GM12874 (cell line): ENCODE data around the gene RSKR.

ENCODE experiments used
- TF ChIP-seq, protein P1 (sequence below): IDR thresholded peaks from 2 replicates; pipeline ENCODE4 v1.5.1; 2011; ENCODE audit warnings: low read depth, mild to moderate bottlenecking, control low read depth, low read length, moderate library complexity; ENCODE audit not compliant: insufficient read depth

The RSKR gene

DNA sequence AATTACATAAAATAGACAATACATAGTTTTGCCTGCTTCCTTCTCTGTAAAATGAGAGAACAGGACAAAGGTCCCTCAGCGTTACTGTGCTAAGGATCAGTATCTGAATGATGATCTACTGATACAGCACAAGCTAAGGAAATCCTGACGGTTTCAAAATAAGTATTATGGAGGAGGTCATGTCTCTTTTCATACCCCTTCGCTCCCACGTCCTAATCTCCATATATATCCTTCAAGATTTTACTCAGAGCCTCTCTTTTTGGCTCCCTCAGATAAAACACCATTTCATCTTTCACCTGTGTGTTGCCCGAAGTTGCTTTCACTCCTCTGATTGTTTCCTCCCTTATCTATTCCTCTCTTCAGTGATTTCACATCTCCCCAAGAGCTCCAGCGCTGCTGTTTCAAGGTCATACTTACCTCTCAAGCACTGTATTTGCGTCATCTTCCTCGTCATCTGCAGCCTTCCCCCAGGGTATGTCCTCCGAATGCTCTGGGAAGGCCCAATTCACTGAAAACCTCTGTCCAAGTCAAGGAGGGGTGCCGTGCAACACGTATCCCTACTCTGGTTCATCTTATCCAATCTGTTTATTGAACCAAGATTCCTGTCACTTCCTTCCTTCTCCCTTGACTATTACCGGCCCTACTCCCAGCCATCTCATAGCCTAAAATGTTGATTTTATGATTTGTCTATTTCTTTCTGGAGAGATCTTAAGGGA lies 32.2 kb upstream of the RSKR start:
- TF ChIP-seq, protein P1, sequence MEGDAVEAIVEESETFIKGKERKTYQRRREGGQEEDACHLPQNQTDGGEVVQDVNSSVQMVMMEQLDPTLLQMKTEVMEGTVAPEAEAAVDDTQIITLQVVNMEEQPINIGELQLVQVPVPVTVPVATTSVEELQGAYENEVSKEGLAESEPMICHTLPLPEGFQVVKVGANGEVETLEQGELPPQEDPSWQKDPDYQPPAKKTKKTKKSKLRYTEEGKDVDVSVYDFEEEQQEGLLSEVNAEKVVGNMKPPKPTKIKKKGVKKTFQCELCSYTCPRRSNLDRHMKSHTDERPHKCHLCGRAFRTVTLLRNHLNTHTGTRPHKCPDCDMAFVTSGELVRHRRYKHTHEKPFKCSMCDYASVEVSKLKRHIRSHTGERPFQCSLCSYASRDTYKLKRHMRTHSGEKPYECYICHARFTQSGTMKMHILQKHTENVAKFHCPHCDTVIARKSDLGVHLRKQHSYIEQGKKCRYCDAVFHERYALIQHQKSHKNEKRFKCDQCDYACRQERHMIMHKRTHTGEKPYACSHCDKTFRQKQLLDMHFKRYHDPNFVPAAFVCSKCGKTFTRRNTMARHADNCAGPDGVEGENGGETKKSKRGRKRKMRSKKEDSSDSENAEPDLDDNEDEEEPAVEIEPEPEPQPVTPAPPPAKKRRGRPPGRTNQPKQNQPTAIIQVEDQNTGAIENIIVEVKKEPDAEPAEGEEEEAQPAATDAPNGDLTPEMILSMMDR: no peak

DNA sequence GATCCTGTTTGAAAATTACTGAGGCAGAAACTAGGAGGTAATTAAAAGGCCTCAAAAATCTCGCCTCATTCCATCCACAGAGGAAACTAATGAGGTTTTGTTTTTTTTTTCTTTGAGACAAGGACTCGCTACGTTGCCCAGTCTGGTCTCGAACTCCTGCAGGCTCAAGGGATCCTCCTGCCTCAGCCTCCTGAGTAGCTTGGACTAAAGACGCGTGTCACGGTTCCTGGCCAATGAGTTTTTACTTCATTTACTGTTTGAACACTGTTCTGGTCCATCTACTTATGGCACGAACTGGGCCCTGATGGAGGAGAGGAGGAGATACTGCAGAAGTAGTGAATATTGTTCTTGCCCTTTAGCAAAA lies 31.6 kb upstream of the RSKR start:
- TF ChIP-seq, protein P1: no peak

DNA sequence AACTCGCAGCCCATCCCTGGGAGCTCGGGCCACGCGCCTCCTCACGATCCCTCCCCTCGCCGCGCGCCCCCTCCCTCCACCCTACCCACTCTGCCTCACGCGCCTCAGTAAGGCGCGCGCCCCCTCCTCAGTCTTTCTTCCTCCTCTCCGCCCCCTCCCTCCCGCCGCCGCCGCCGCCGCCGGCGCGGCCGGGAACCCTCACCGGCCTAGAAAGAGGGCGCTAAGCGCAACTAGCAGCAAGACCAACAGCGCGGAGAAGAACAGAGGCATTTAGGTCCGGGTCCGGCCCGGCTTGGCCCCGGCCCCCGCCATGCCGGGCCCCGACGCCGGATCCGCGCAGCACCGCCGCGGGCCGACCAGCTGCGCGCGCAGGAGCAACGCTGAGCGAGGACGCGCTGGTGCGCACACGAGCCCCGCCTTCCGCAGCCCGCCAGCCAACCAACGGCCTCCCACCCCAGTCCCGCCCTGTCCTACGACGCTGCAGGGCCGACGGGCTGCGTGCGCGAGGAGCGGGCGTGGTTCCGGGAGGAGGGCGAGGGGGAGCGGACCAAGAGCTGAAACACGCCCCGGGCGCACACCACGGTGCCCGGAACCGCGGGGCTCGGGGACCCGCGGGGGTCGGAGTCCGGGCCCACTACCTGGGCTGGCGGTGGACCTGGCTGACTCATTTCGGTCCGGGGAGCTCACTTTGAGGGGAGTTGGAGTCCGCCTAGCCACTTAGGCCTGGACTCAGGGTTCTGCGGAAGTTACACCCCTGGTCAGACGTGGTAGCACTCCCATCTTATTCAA lies 31.0 kb upstream of the RSKR start, which contains the start of gene BLTP2:
TSS of gene BLTP2 (minus strand) at position 372 of the 789 bp plus-strand sequence. CDS start at position 270, 102 bp downstream.
- TF ChIP-seq, protein P1: no peak

DNA sequence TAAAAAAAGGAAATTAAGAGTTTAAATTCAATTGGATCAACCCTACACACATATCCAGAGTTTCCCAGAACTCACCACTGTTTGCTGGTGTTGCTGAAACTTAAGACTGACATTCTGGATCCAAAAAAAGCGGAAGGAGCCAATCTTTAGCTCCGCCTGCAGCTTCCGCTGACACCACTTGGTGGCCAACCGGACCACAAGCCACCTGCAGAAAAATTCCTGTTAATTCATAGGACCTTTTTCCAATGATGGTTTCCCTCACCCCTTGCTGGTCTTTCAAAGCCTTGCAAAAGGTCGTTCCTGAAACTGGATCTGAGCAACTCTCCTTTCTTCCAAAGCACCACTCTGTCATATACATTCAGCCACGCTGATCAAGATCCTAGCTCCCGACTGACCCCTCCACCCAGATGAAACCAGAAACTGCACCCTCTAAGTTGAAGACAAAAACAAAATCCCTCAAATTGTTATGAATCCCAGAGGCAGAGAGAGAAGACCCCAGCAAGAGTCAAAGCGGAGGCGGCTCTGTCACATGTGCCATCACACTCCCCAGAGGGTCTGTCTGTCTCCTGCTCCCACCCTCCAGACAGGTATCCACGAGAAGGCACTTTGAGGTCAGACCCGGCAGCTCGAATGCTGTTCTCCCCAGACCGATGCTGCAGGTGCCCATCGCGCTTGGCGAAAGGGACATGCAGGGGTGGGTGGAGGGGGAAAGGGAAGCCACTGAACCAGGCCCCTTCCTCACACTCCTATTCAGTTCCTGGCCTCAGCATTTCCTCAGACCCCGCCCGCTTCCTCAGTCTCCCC lies 30.2 kb upstream of the RSKR start:
- TF ChIP-seq, protein P1: peak; percentile 65

DNA sequence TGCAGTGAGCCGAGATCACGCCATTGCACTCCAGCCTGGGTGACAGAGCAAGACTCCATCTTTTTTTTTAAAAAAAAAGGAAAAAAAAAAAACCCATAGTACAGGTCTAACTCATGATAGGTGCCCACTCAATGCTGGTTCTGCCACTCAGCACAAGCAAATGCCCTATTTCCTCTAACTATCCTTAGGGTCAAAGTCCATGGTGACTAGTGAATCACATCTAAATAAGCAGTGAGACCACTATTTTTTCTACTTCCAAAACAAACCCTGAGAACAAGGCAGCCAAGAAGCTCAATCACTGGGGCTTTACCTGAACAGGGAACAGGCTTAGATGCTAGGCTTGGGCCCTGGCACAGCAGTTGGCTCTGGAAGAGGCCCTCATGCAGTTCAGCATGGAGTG lies 27.6 kb upstream of the RSKR start:
- TF ChIP-seq, protein P1: no peak

DNA sequence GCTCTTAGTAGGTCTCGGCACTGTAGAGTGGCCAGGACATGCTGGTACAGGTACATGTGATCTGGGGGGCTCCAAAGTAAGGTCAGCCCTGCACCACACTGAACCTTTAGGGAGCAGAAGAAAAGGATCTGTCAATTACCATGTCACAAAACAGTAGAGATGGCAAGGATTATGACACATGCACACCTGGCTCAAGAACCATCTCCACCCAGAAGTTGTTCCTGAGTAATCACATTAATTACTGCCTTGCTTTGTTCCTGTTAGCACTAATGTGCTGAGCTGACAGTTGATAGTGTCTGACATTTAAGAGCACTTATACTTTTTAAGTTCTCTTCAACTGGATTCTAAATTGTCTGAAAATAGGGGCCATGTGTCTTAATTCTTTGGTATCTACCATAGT lies 21.5 kb upstream of the RSKR start:
- TF ChIP-seq, protein P1: no peak
